BLaER1 treated with 17β-estradiol and CSF1 and Interleukin-3, amounts not matched to agents 10 nM and 100 nM (cell line): ENCODE measurements around the gene PEAR1.

Source experiments
- H3K27ac ChIP-seq, 11 experiments: shearing (Covaris generic); formaldehyde crosslinking; 2 replicates each; pipeline ENCODE4 v1.8.1; 2022
- H3K27me3 ChIP-seq, 11 experiments: shearing (Covaris generic); formaldehyde crosslinking; 2 replicates each; pipeline ENCODE4 v1.8.1; 2022
- H3K36me3 ChIP-seq, 11 experiments: shearing (Covaris generic); formaldehyde crosslinking; 2 replicates each; pipeline ENCODE4 v1.8.1; 2022
- H3K4me1 ChIP-seq, 10 experiments: shearing (Covaris generic); formaldehyde crosslinking; 2 replicates each; pipeline ENCODE4 v1.8.1; 2022
- H3K4me2 ChIP-seq, 11 experiments: shearing (Covaris generic); formaldehyde crosslinking; 2 replicates each; pipeline ENCODE4 v1.8.1; 2022
- H3K4me3 ChIP-seq, 10 experiments: shearing (Covaris generic); formaldehyde crosslinking; 2 replicates each; pipeline ENCODE4 v1.8.1; 2022
- H3K9ac ChIP-seq, 11 experiments: shearing (Covaris generic); formaldehyde crosslinking; 2 replicates each; pipeline ENCODE4 v1.8.1; 2022
- H3K9me3 ChIP-seq, 11 experiments: shearing (Covaris generic); formaldehyde crosslinking; replicated peaks in 1 of 11; 2 replicates each; pipeline ENCODE4 v1.8.1; 2022
- H4K20me1 ChIP-seq, 11 experiments: shearing (Covaris generic); formaldehyde crosslinking; 2 replicates each; pipeline ENCODE4 v1.8.1; 2022
- Cebpa-rat ChIP-seq, 11 experiments: shearing (Covaris generic); IDR thresholded peaks; 2 replicates each; pipeline ENCODE4 v1.8.1; 2022

The PEAR1 gene

GRCh38 chr1:156927215-156928042 is 33.9 kb downstream of the PEAR1 start:
- Histone ChIP-seq H3K4me2 (peak overlapping the region; percentile 51 to 77 (median 68)), H3K27ac (no peak overlapping the region), H4K20me1 (peaks cover 0 to 68% (median 5%) of the 10 kb centered on the region in 11 experiments; a peak in 12 of 22 replicates), H3K9ac (peak overlapping the region in 2 of 11 experiments; percentile 13 to 23; a peak in 1 of 22 replicates), H3K4me1 (peaks cover 0 to 47% (median 22%) of the 10 kb centered on the region in 10 experiments; a peak in 15 of 20 replicates), H3K4me3 (peak overlapping the region in 9 of 10 experiments; percentile 4 to 59 (median 39); a peak in 12 of 20 replicates), H3K36me3 (no peaks in the 10 kb centered on the region), H3K9me3 (no peaks in the 10 kb centered on the region), H3K27me3 (peaks cover 70 to 86% (median 84%) of the 10 kb centered on the region in 11 experiments)
- TF ChIP-seq Cebpa-rat (IDR thresholded peaks at IDR 0.05) = no peak

GRCh38 chr1:156928043-156928602 is 34.6 kb downstream of the PEAR1 start:
- Histone ChIP-seq H3K4me3 (peak overlapping the region in 3 of 10 experiments; percentile 4 to 59 (median 53); a peak in 4 of 20 replicates), H3K27me3 (peaks cover 63 to 79% (median 77%) of the 10 kb centered on the region in 11 experiments), H3K9me3 (no peaks in the 10 kb centered on the region), H3K36me3 (0 out of 22 replicates have a peak, but pooled peaks cover 0 to 3% (median 0%) of the 10 kb centered on the region in 11 experiments), H3K4me1 (peaks cover 0 to 47% (median 22%) of the 10 kb centered on the region in 10 experiments; a peak in 15 of 20 replicates), H3K9ac (0 out of 22 replicates have a peak overlapping the region, but pooled peaks of 1 of the 11 experiments have one; percentile 23), H3K27ac (no peak overlapping the region), H4K20me1 (peaks cover 0 to 63% (median 5%) of the 10 kb centered on the region in 11 experiments; a peak in 11 of 22 replicates), H3K4me2 (peak overlapping the region; percentile 51 to 77 (median 68); a peak in 20 of 22 replicates)
- no peak for TF ChIP-seq Cebpa-rat (IDR thresholded peaks at IDR 0.05)

GRCh38 chr1:156929596-156930238 is 36.2 kb downstream of the PEAR1 start:
- peaks cover 0 to 19% (median 13%) of the 10 kb centered on the region in 11 experiments; a peak in 11 of 22 replicates for H3K36me3 ChIP-seq
- TF ChIP-seq Cebpa-rat (IDR thresholded peaks at IDR 0.05) = no peak
- no peaks in the 10 kb centered on the region for H3K9me3 ChIP-seq
- H3K27me3 ChIP-seq = peaks cover 47 to 63% (median 61%) of the 10 kb centered on the region in 11 experiments
- peaks cover 0 to 68% (median 5%) of the 10 kb centered on the region in 11 experiments; a peak in 11 of 22 replicates for H4K20me1 ChIP-seq
- H3K27ac ChIP-seq = no peak overlapping the region
- peaks cover 0 to 47% (median 22%) of the 10 kb centered on the region in 10 experiments; a peak in 15 of 20 replicates for H3K4me1 ChIP-seq
- no peak overlapping the region for H3K9ac ChIP-seq
- no peak overlapping the region for H3K4me2 ChIP-seq
- H3K4me3 ChIP-seq = no peak overlapping the region

GRCh38 chr1:156930483-156930882 is 37.0 kb downstream of the PEAR1 start:
- H3K27ac ChIP-seq = no peak overlapping the region
- H3K4me3 ChIP-seq = no peak overlapping the region
- peaks cover 0 to 47% (median 22%) of the 10 kb centered on the region in 10 experiments; a peak in 15 of 20 replicates for H3K4me1 ChIP-seq
- H3K4me2 ChIP-seq = peak overlapping the region in 2 of 11 experiments; percentile 51 to 57; a peak in 4 of 22 replicates
- peaks cover 0 to 73% (median 6%) of the 10 kb centered on the region in 11 experiments; a peak in 13 of 22 replicates for H4K20me1 ChIP-seq
- peaks cover 40 to 56% (median 53%) of the 10 kb centered on the region in 11 experiments for H3K27me3 ChIP-seq
- no peaks in the 10 kb centered on the region for H3K9me3 ChIP-seq
- H3K9ac ChIP-seq = no peak overlapping the region
- TF ChIP-seq Cebpa-rat (IDR thresholded peaks at IDR 0.05) = no peak
- H3K36me3 ChIP-seq = peaks cover 7 to 27% (median 19%) of the 10 kb centered on the region in 11 experiments; a peak in 19 of 22 replicates

- TF ChIP-seq Cebpa-rat (IDR thresholded peaks at IDR 0.05) = no peak
- Histone ChIP-seq H3K36me3 (peaks cover 13 to 35% (median 27%) of the 10 kb centered on the region in 11 experiments; a peak in 21 of 22 replicates), H3K9ac (no peak overlapping the region), H4K20me1 (peaks cover 0 to 79% (median 4%) of the 10 kb centered on the region in 11 experiments; a peak in 13 of 22 replicates), H3K4me2 (peak overlapping the region in 5 of 11 experiments; percentile 10 to 57 (median 26); a peak in 6 of 22 replicates), H3K4me3 (no peak overlapping the region), H3K27ac (no peak overlapping the region), H3K27me3 (peaks cover 31 to 47% (median 44%) of the 10 kb centered on the region in 11 experiments), H3K4me1 (peaks cover 0 to 39% (median 18%) of the 10 kb centered on the region in 10 experiments; a peak in 16 of 20 replicates), H3K9me3 (no peaks in the 10 kb centered on the region)
Measured at GRCh38 chr1:156931211-156931952, 37.9 kb downstream of the PEAR1 start.

- H3K4me2 ChIP-seq = peak overlapping the region in 4 of 11 experiments; percentile 10 to 47 (median 18); a peak in 3 of 22 replicates
- peaks cover 0 to 37% (median 19%) of the 10 kb centered on the region in 10 experiments; a peak in 17 of 20 replicates for H3K4me1 ChIP-seq
- no peak for TF ChIP-seq Cebpa-rat (IDR thresholded peaks at IDR 0.05)
- no peak overlapping the region for H3K9ac ChIP-seq
- H3K4me3 ChIP-seq = no peak overlapping the region
- no peaks in the 10 kb centered on the region for H3K9me3 ChIP-seq
- peaks cover 0 to 81% (median 9%) of the 10 kb centered on the region in 11 experiments; a peak in 13 of 22 replicates for H4K20me1 ChIP-seq
- H3K36me3 ChIP-seq = peaks cover 17 to 42% (median 32%) of the 10 kb centered on the region in 11 experiments; a peak in 21 of 22 replicates
- H3K27ac ChIP-seq = no peak overlapping the region
- H3K27me3 ChIP-seq = peaks cover 23 to 39% (median 37%) of the 10 kb centered on the region in 11 experiments
Measured at GRCh38 chr1:156931974-156932710, 38.6 kb downstream of the PEAR1 start.

- no peak for TF ChIP-seq Cebpa-rat (IDR thresholded peaks at IDR 0.05)
- Histone ChIP-seq H3K36me3 (peaks cover 27 to 52% (median 42%) of the 10 kb centered on the region in 11 experiments), H3K9ac (no peak overlapping the region), H3K4me3 (no peak overlapping the region), H3K9me3 (no peaks in the 10 kb centered on the region), H3K27ac (no peak overlapping the region), H3K27me3 (peaks cover 13 to 29% (median 27%) of the 10 kb centered on the region in 11 experiments), H3K4me1 (peaks cover 0 to 35% (median 15%) of the 10 kb centered on the region in 10 experiments; a peak in 17 of 20 replicates), H3K4me2 (no peak overlapping the region), H4K20me1 (peaks cover 0 to 81% (median 13%) of the 10 kb centered on the region in 11 experiments; a peak in 12 of 22 replicates)
Measured at GRCh38 chr1:156933136-156933535, 39.6 kb downstream of the PEAR1 start.
